CD8-positive, alpha-beta memory T cell (primary cell): Measurements from ENCODE around the gene MOV10. TPM values are rescaled to one million over a fixed set of nuclear protein-coding genes. Genes with fewer than 3 reads are reported as not detected.

Experiments
- CTCF ChIA-PET: fragments of 350-600 bp; sonication (Branson Sonifier 250); formaldehyde crosslinking; loops from one replicate; lab custom pipeline; 2021; ENCODE audit warnings: antibody characterized with exemption; lab: Charles Lee
- POLR2A ChIA-PET: fragments of 350-600 bp; sonication (Branson Sonifier 250); formaldehyde crosslinking; loops from one replicate; lab custom pipeline; 2021; ENCODE audit warnings: antibody characterized with exemption; lab: Charles Lee
- DNase-seq, 5 donors: peaks; one replicate each; pipeline versions ENCODE4 v3.0.0 to v3.0.0-alpha.2; 2020 to 2022; ENCODE audit warnings: mixed read lengths in 1 of 5
- H3K27ac ChIP-seq: one replicate; pipeline ENCODE4 v1.7.0; 2013; ENCODE audit warnings: low read depth, mild to moderate bottlenecking, low read length, moderate library complexity
- H3K27me3 ChIP-seq: 2 replicates; pipeline ENCODE4 v1.7.0; 2013; ENCODE audit warnings: low read length, mild to moderate bottlenecking; ENCODE audit not compliant: insufficient read depth, poor library complexity, severe bottlenecking
- H3K36me3 ChIP-seq: 2 replicates; pipeline ENCODE4 v1.7.0; 2013; ENCODE audit warnings: mild to moderate bottlenecking, low read length, moderate library complexity; ENCODE audit not compliant: insufficient read depth
- H3K4me1 ChIP-seq: 2 replicates; pipeline ENCODE4 v1.7.0; 2013; ENCODE audit warnings: mild to moderate bottlenecking, low read length, moderate library complexity; ENCODE audit not compliant: insufficient read depth
- H3K4me3 ChIP-seq: 2 replicates; pipeline ENCODE4 v1.7.0; 2013; ENCODE audit warnings: mild to moderate bottlenecking, low read length
- H3K9me3 ChIP-seq: 2 replicates; pipeline ENCODE4 v1.7.0; 2013; ENCODE audit warnings: mild to moderate bottlenecking, low read length
- H3K27ac Mint-ChIP-seq, 8 donors: one replicate each; pipeline ENCODE4 v1.8.0; 2020 to 2021; ENCODE audit warnings: mixed read lengths in 8 of 8, mild to moderate bottlenecking in 6 of 8, inconsistent platforms in 3 of 8, moderate library complexity in 3 of 8
- H3K27me3 Mint-ChIP-seq, 2 donors: one replicate each; pipeline ENCODE4 v1.8.0; 2020 to 2021; ENCODE audit warnings: mixed read lengths in 2 of 2, mild to moderate bottlenecking in 1 of 2, moderate library complexity in 1 of 2
- H3K36me3 Mint-ChIP-seq, 3 donors: one replicate each; pipeline ENCODE4 v1.8.0; 2020 to 2021; ENCODE audit warnings: mixed read lengths in 3 of 3, inconsistent platforms in 1 of 3, mild to moderate bottlenecking in 1 of 3
- H3K4me1 Mint-ChIP-seq, 3 donors: one replicate each; pipeline ENCODE4 v1.8.0; 2020 to 2021; ENCODE audit warnings: mixed read lengths in 3 of 3, inconsistent platforms in 1 of 3, mild to moderate bottlenecking in 1 of 3
- H3K4me3 Mint-ChIP-seq, 7 donors: one replicate each; pipeline ENCODE4 v1.8.0; 2020 to 2021; ENCODE audit warnings: mixed read lengths in 7 of 7, mild to moderate bottlenecking in 6 of 7, moderate library complexity in 4 of 7, inconsistent platforms in 2 of 7
- H3K9me3 Mint-ChIP-seq, 5 donors: one replicate each; pipeline ENCODE4 v1.8.0; 2020 to 2022; ENCODE audit warnings: mixed read lengths in 5 of 5, mild to moderate bottlenecking in 3 of 5, moderate library complexity in 2 of 5, inconsistent platforms in 1 of 5
- polyA plus RNA-seq: library from polyadenylated mRNA; unstranded; fragments of 300-500 nt; fragmentation: Illumina TruSeq; gene quantifications from one replicate; pipeline ENCODE4 v1.2.3, GENCODE V29; 2021
- total RNA-seq, 2 experiments: library from RNA; stranded (reverse); gene quantifications; one replicate each; pipeline ENCODE4 v1.2.3, GENCODE V29; 2021

The MOV10 gene
- total and polyA plus RNA-seq, 3 experiments from 2014 or later: 29.9 to 33.7 (median 31.0) TPM

GRCh38 chr1:112675728-112676381, 1.4 kb downstream of the MOV10 start:
- CTCF ChIA-PET: interaction anchor here (1.1 to 4.1 kb wide), 6 partner anchors 32 to 175 kb away, joined by 3 to 23 read pairs (median 13); partner anchors contain the start of genes CAPZA1, PPM1J, RHOC and ST7L
- H3K27me3 ChIP-seq: no peaks in the 10 kb centered on the region

DNA sequence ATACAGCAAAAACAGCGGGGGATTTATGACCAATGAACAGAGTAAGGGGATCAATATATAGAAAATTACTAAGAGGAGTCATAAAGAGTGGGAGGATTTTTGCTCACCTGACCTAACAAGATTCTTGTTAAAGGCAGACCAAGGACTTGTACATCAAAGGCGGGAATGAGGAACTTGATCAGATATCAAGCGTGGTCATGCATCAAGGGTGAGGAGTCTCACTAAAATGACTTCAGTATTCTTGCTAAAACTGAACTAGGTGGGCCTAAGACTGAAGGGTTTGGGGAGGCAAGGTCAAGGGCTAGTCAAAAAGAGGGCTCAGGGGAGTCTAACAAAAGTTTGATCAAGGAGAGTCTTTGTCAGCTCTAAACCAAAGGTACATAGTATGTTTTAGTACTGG, 2.1 kb downstream of the MOV10 start:
- peaks cover 24% of the 10 kb centered on the region for H3K4me1 ChIP-seq
- no peaks in the 10 kb centered on the region for H3K36me3 ChIP-seq
- no peaks in the 10 kb centered on the region for H3K27me3 ChIP-seq
- no peak for DNase-seq
- Mint-ChIP-seq H3K27me3 (no peaks in the 10 kb centered on the region), H3K4me1 (peaks cover 45 to 59% (median 57%) of the 10 kb centered on the region in 3 donors), H3K9me3 (no peaks in the 10 kb centered on the region), H3K27ac (peak overlapping the region in 7 of 8 donors; percentile 5 to 80 (median 72)), H3K36me3 (peaks cover 0 to 16% (median 7%) of the 10 kb centered on the region in 3 donors), H3K4me3 (peak overlapping the region; percentile 5 to 93 (median 84))
- H3K4me3 ChIP-seq: peak overlapping the region; percentile 68
- H3K27ac ChIP-seq: no peak overlapping the region
- ChIA-PET CTCF (interaction anchor here (3.3 kb wide), 1 partner anchor 39 kb away, joined by 16 read pairs; the partner anchor contains the start of gene PPM1J), POLR2A (interaction anchor here (1.1 kb wide), 1 partner anchor 174 kb away, joined by 4 read pairs; no protein-coding TSS in a partner anchor)
- no peaks in the 10 kb centered on the region for H3K9me3 ChIP-seq

More at GRCh38 chr1:112675728-112676381, 1.4 kb downstream of the MOV10 start:
- Mint-ChIP-seq H3K4me3 (peak overlapping the region; percentile 49 to 93 (median 85)), H3K36me3 (peaks cover 0 to 22% (median 10%) of the 10 kb centered on the region in 3 donors), H3K4me1 (peaks cover 45 to 59% (median 57%) of the 10 kb centered on the region in 3 donors), H3K27ac (peak overlapping the region in 7 of 8 donors; percentile 5 to 90 (median 77)), H3K27me3 (no peaks in the 10 kb centered on the region), H3K9me3 (no peaks in the 10 kb centered on the region)
- Histone ChIP-seq H3K27ac (peak overlapping the region; percentile 81), H3K9me3 (no peaks in the 10 kb centered on the region), H3K36me3 (no peaks in the 10 kb centered on the region), H3K4me3 (peak overlapping the region; percentile 68), H3K4me1 (peaks cover 24% of the 10 kb centered on the region)
- DNase-seq: no peak
- POLR2A ChIA-PET: interaction anchor here (0.6 to 2.9 kb wide), 6 partner anchors 33 to 174 kb away, joined by 3 to 32 read pairs (median 4); partner anchors contain the start of genes CAPZA1, PPM1J and ST7L

DNA sequence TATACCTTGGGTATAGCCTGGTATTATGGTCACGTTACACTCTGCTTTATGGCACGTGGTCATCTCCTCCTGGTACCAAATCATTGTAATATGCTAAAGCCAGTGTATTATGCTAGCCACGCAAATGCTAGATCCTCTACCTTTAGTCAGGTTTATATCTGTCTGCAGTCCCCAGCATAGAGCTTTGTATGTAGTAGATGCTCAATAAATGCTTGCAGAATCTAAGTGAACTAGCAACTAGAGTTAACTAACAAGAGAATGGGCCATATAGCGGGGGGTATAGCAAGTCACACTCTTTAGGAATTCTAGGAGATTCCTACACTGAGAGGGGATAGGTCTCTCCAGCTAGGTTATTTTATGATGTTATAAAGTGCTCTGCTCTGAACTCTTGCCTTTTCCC, 3.0 kb downstream of the MOV10 start:
- CTCF ChIA-PET: no interaction called here
- no peaks in the 10 kb centered on the region for H3K36me3 ChIP-seq
- H3K27me3 ChIP-seq: no peaks in the 10 kb centered on the region
- H3K36me3 Mint-ChIP-seq: peaks cover 0 to 13% (median 5%) of the 10 kb centered on the region in 3 donors
- H3K4me3 Mint-ChIP-seq: peak overlapping the region in 1 of 7 donors; percentile 62
- peaks cover 24% of the 10 kb centered on the region for H3K4me1 ChIP-seq
- POLR2A ChIA-PET: no interaction called here
- no peak for DNase-seq
- H3K27me3 Mint-ChIP-seq: no peaks in the 10 kb centered on the region
- H3K9me3 Mint-ChIP-seq: no peaks in the 10 kb centered on the region
- H3K27ac Mint-ChIP-seq: peak overlapping the region in 2 of 8 donors; percentile 14 to 77
- no peaks in the 10 kb centered on the region for H3K9me3 ChIP-seq
- H3K4me1 Mint-ChIP-seq: peaks cover 45 to 63% (median 60%) of the 10 kb centered on the region in 3 donors
- H3K4me3 ChIP-seq: no peak overlapping the region
- H3K27ac ChIP-seq: no peak overlapping the region

GRCh38 chr1:112678605-112679004, 4.1 kb downstream of the MOV10 start:
- POLR2A ChIA-PET: no interaction called here
- H3K4me3 ChIP-seq: no peak overlapping the region
- DNase-seq: no peak
- H3K9me3 Mint-ChIP-seq: no peaks in the 10 kb centered on the region
- H3K4me1 Mint-ChIP-seq: peaks cover 42 to 57% (median 54%) of the 10 kb centered on the region in 3 donors
- H3K36me3 Mint-ChIP-seq: peaks cover 0 to 15% (median 8%) of the 10 kb centered on the region in 3 donors
- no peaks in the 10 kb centered on the region for H3K27me3 Mint-ChIP-seq
- H3K9me3 ChIP-seq: no peaks in the 10 kb centered on the region
- peak overlapping the region in 2 of 8 donors; percentile 4 to 64 for H3K27ac Mint-ChIP-seq
- H3K27ac ChIP-seq: no peak overlapping the region
- H3K27me3 ChIP-seq: no peaks in the 10 kb centered on the region
- H3K4me1 ChIP-seq: peaks cover 22% of the 10 kb centered on the region
- CTCF ChIA-PET: no interaction called here
- peak overlapping the region in 1 of 7 donors; percentile 6 for H3K4me3 Mint-ChIP-seq
- no peaks in the 10 kb centered on the region for H3K36me3 ChIP-seq

DNA sequence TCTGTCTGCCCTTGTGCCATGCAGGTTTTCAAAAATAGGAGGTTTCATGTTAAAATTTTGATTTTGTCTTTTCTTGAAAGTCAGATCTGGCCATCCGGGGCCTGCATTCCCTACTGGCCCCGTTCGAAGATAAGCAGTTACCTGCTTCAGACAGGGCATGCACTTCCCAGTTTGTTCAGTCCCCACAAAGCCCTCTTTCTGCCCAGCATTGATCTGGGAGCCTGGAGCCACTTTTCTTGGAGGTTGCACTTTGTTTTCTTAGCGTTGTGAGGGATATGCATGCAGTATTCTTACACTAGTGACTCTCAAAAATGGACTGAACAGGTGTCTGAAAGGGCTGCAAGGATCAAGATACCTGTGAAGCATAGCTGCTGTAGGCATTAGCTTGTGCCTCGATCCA, 11.5 kb downstream of the MOV10 start:
- Histone ChIP-seq H3K27me3 (no peaks in the 10 kb centered on the region), H3K27ac (no peak overlapping the region), H3K4me3 (no peak overlapping the region), H3K36me3 (peaks cover 11% of the 10 kb centered on the region), H3K9me3 (no peaks in the 10 kb centered on the region), H3K4me1 (no peaks in the 10 kb centered on the region)
- no peak overlapping the region for H3K27ac Mint-ChIP-seq
- no peak for DNase-seq
- no peak overlapping the region for H3K4me3 Mint-ChIP-seq
- POLR2A ChIA-PET: no interaction called here
- CTCF ChIA-PET: no interaction called here
- H3K27me3 Mint-ChIP-seq: no peaks in the 10 kb centered on the region
- peaks cover 14 to 29% (median 18%) of the 10 kb centered on the region in 3 donors for H3K4me1 Mint-ChIP-seq
- H3K36me3 Mint-ChIP-seq: peaks cover 0 to 38% (median 10%) of the 10 kb centered on the region in 3 donors
- no peaks in the 10 kb centered on the region for H3K9me3 Mint-ChIP-seq

- DNase-seq: no peak
- no peak overlapping the region for H3K4me3 ChIP-seq
- no peaks in the 10 kb centered on the region for H3K27me3 ChIP-seq
- no peak overlapping the region for H3K4me3 Mint-ChIP-seq
- peaks cover 0 to 41% (median 10%) of the 10 kb centered on the region in 3 donors for H3K36me3 Mint-ChIP-seq
- H3K27ac ChIP-seq: no peak overlapping the region
- CTCF ChIA-PET: no interaction called here
- no peaks in the 10 kb centered on the region for H3K9me3 ChIP-seq
- H3K4me1 Mint-ChIP-seq: peaks cover 14 to 29% (median 18%) of the 10 kb centered on the region in 3 donors
- H3K9me3 Mint-ChIP-seq: no peaks in the 10 kb centered on the region
- POLR2A ChIA-PET: no interaction called here
- H3K4me1 ChIP-seq: no peaks in the 10 kb centered on the region
- H3K27me3 Mint-ChIP-seq: no peaks in the 10 kb centered on the region
- peak overlapping the region in 4 of 8 donors; percentile 15 to 68 (median 48) for H3K27ac Mint-ChIP-seq
- H3K36me3 ChIP-seq: peaks cover 14% of the 10 kb centered on the region
These were observed 12.0 kb downstream of the MOV10 start for GRCh38 chr1:112686417-112686816.

DNA sequence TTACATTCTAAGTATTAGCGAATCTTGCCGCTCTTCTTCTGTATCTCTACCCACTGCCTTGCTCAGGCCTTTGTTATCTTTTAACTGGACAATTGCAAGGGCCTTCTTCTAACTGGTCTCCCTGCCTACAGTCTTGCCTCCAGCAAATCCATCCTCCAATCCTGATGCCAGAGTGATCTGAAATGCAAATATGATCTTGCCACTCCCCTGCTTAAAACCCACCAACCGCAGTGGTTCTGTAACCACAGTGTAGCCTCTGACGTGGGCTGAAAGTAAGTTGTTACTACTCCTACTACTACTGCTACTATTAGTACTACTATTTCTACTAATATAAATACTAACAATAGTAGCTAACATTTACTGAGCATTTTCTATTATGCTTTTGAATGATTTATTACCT, 12.4 kb downstream of the MOV10 start:
- CTCF ChIA-PET: no interaction called here
- Histone ChIP-seq H3K27ac (no peak overlapping the region), H3K9me3 (no peaks in the 10 kb centered on the region), H3K4me3 (no peak overlapping the region), H3K4me1 (no peaks in the 10 kb centered on the region), H3K36me3 (peaks cover 18% of the 10 kb centered on the region), H3K27me3 (no peaks in the 10 kb centered on the region)
- Mint-ChIP-seq H3K27me3 (no peaks in the 10 kb centered on the region), H3K4me1 (peaks cover 14 to 29% (median 18%) of the 10 kb centered on the region in 3 donors), H3K36me3 (peaks cover 0 to 45% (median 13%) of the 10 kb centered on the region in 3 donors), H3K9me3 (no peaks in the 10 kb centered on the region), H3K4me3 (no peak overlapping the region), H3K27ac (peak overlapping the region in 5 of 8 donors; percentile 25 to 70 (median 51))
- POLR2A ChIA-PET: no interaction called here
- DNase-seq: no peak

DNA sequence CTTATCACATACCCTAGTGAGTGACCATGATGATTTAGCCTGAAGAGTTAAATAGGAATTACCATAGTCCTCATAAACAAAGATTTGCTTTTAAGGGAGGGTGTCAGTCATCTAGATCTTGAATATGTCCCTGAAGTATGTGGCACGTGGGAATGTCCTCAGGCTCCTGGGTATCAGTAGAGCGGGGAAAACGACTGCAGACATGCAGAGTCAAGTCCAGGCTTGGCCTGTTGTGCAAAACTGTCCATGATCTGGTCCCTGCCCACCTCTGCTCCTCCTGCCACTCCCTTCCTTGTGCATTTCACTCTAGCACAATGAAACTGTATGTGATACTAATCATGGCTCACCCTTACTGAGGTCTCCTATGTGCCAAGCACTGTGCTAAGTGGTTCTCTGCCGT, 12.9 kb downstream of the MOV10 start:
- Mint-ChIP-seq H3K9me3 (no peaks in the 10 kb centered on the region), H3K36me3 (peaks cover 0 to 49% (median 18%) of the 10 kb centered on the region in 3 donors), H3K4me1 (peaks cover 14 to 27% (median 17%) of the 10 kb centered on the region in 3 donors), H3K27me3 (no peaks in the 10 kb centered on the region), H3K4me3 (no peak overlapping the region), H3K27ac (peak overlapping the region in 3 of 8 donors; percentile 9 to 68 (median 25))
- H3K4me3 ChIP-seq: no peak overlapping the region
- no peaks in the 10 kb centered on the region for H3K9me3 ChIP-seq
- CTCF ChIA-PET: interaction anchor here (1.2 kb wide), 1 partner anchor 186 kb away, joined by 3 read pairs; no protein-coding TSS in a partner anchor
- DNase-seq: no peak
- POLR2A ChIA-PET: no interaction called here
- no peaks in the 10 kb centered on the region for H3K4me1 ChIP-seq
- H3K36me3 ChIP-seq: peaks cover 19% of the 10 kb centered on the region
- no peaks in the 10 kb centered on the region for H3K27me3 ChIP-seq
- no peak overlapping the region for H3K27ac ChIP-seq
